GM10266 (cell line): ENCODE data around the gene GREM1.

Experiments
- DNase-seq: peaks from one replicate; pipeline ENCODE4 v3.0.0; 2012; ENCODE audit errors: extremely low spot score
- CTCF ChIP-seq: IDR thresholded peaks from 2 replicates; pipeline ENCODE4 v1.5.1; 2012; ENCODE audit warnings: mild to moderate bottlenecking, low read depth; ENCODE audit not compliant: control insufficient read depth, insufficient read depth; ENCODE audit errors: missing control alignments

The GREM1 gene

GRCh38 chr15:32675466-32675865 is 42.3 kb upstream of the GREM1 start:
- TF ChIP-seq CTCF: no peak
- DNase-seq: no peak

GRCh38 chr15:32676169-32676568 is 41.6 kb upstream of the GREM1 start:
- DNase-seq: no peak
- TF ChIP-seq CTCF: no peak

- DNase-seq: no peak
- TF ChIP-seq CTCF: no peak
Observed at GRCh38 chr15:32677238-32677750, 40.5 kb upstream of the GREM1 start.

GRCh38 chr15:32679298-32679690 is 38.5 kb upstream of the GREM1 start:
- no peak for DNase-seq
- no peak for TF ChIP-seq CTCF

- no peak for DNase-seq
- TF ChIP-seq CTCF: no peak
Observed at GRCh38 chr15:32682569-32682968, 35.2 kb upstream of the GREM1 start.

GRCh38 chr15:32682977-32683630 is 34.7 kb upstream of the GREM1 start:
- no peak for DNase-seq
- TF ChIP-seq CTCF: no peak

GRCh38 chr15:32683906-32684584 is 33.8 kb upstream of the GREM1 start:
- no peak for TF ChIP-seq CTCF
- no peak for DNase-seq
